K562 (cell line): Measurements from ENCODE around the gene MCC. TPM values are rescaled to one million over a fixed set of nuclear protein-coding genes. Genes with fewer than 3 reads are reported as not detected.

Experiments
- ATAC-seq: fragments of 200-7000 bp; cut with Tn5 transposase; 3 replicates; pipeline ENCODE4 v1.9.1; 2020; ENCODE audit warnings: moderate library complexity
- BruUV-seq: library from RNA; stranded (reverse); fragments of 400-500 nt; replicated peaks from 2 replicates; lab custom pipeline; 2021; lab: Mats Ljungman, UMichigan
- CTCF ChIA-PET: fragments of 300-600 bp; formaldehyde crosslinking; extraction: SDS; loops from one replicate; lab custom pipeline; 2021; ENCODE audit warnings: low intra/inter-chr PET ratio; lab: Yijun Ruan, JAX
- POLR2A ChIA-PET: fragments of 300-600, 350-650 bp; sonication (Branson Sonifier 250); formaldehyde crosslinking; extraction: SDS; loops from one replicate; lab custom pipeline; 2021; ENCODE audit warnings: antibody characterized with exemption, inconsistent platforms; lab: Yijun Ruan, JAX
- DNase-seq, 4 experiments: peaks; one replicate each; pipeline versions ENCODE4 v3.0.0 to v3.0.0-alpha.2; 2011 to 2018; ENCODE audit warnings: low spot score in 3 of 4, mixed read lengths in 3 of 4; ENCODE audit errors: extremely low read depth in 1 of 4
- FAIRE-seq: peaks from 2 replicates; lab custom pipeline; 2011; peaks lifted over from hg19 to GRCh38; lab: Jason Lieb, UNC
- H2AFZ ChIP-seq: 2 replicates; pipeline ENCODE4 v1.6.0; 2011; ENCODE audit warnings: low read depth, low read length, control low read depth, inconsistent platforms
- H3K27ac ChIP-seq: fragments of 200-600 bp; 3 replicates; pipeline ENCODE4 v1.8.0; 2011; ENCODE audit warnings: low read depth, mild to moderate bottlenecking, control low read depth, inconsistent platforms, low read length, moderate library complexity, mixed read lengths; ENCODE audit errors: extremely low read depth
- H3K27me3 ChIP-seq, 2 experiments: fragments of 300-600 bp in 1 of 2; 2 replicates in 1 of 2; 3 replicates in 1 of 2; pipeline versions ENCODE4 v1.6.0 to v1.8.0; 2011; ENCODE audit warnings: inconsistent platforms in 2 of 2, low read length in 2 of 2, mild to moderate bottlenecking in 1 of 2, mixed read lengths in 1 of 2, moderate library complexity in 1 of 2; ENCODE audit not compliant: control insufficient read depth in 2 of 2, insufficient read depth in 2 of 2
- H3K36me3 ChIP-seq: fragments of 300-600 bp; 3 replicates; pipeline ENCODE4 v1.8.0; 2011; ENCODE audit warnings: mild to moderate bottlenecking, low read length, inconsistent platforms; ENCODE audit not compliant: control insufficient read depth, insufficient read depth
- H3K4me1 ChIP-seq, 2 experiments: fragments of 200-600 bp in 1 of 2; replicated peaks in 1 of 2; 2 replicates in 1 of 2; 3 replicates in 1 of 2; pipeline versions ENCODE4 v1.5.1 to v1.8.0; 2011; ENCODE audit warnings: inconsistent platforms in 2 of 2, low read length in 2 of 2, mild to moderate bottlenecking in 1 of 2, mixed read lengths in 1 of 2, moderate library complexity in 1 of 2; ENCODE audit not compliant: control insufficient read depth in 2 of 2, insufficient read depth in 2 of 2
- H3K4me2 ChIP-seq: 2 replicates; pipeline ENCODE4 v1.6.1; 2011; ENCODE audit warnings: low read length, control low read depth, inconsistent platforms, mixed read lengths; ENCODE audit not compliant: insufficient read depth
- H3K4me3 ChIP-seq: fragments of 200-600 bp; sonication (generic), shearing (Covaris generic); 2 replicates; pipeline ENCODE4 v1.5.1; 2016; ENCODE audit warnings: control low read depth, inconsistent platforms
- H3K79me2 ChIP-seq: fragments of 200-600 bp; 3 replicates; pipeline ENCODE4 v1.8.0; 2011; ENCODE audit warnings: low read length, inconsistent platforms; ENCODE audit not compliant: control insufficient read depth, insufficient read depth
- H3K9ac ChIP-seq, 2 experiments: 2 replicates each; pipeline versions ENCODE4 v1.6.0 to v1.6.1; 2011; ENCODE audit warnings: low read depth in 2 of 2, low read length in 2 of 2, control low read depth in 1 of 2, inconsistent platforms in 1 of 2, mild to moderate bottlenecking in 1 of 2, mixed read lengths in 1 of 2; ENCODE audit not compliant: insufficient read depth in 1 of 2
- H3K9me1 ChIP-seq: one replicate; pipeline ENCODE4 v1.6.0; 2011; ENCODE audit warnings: inconsistent platforms, mild to moderate bottlenecking, low read length, moderate library complexity; ENCODE audit not compliant: control insufficient read depth, insufficient read depth
- H3K9me3 ChIP-seq: replicated peaks from 2 replicates; pipeline ENCODE4 v1.5.1; 2011; ENCODE audit warnings: low read depth, low read length, inconsistent platforms; ENCODE audit not compliant: control insufficient read depth, insufficient read depth
- H4K20me1 ChIP-seq: replicated peaks from 2 replicates; pipeline ENCODE4 v1.6.1; 2011; ENCODE audit warnings: low read length, inconsistent platforms, mixed read lengths; ENCODE audit not compliant: control insufficient read depth, insufficient read depth
- ASH1L ChIP-seq: fragments of 450-650 bp; IDR thresholded peaks from 2 replicates; pipeline ENCODE4 v1.6.1; 2018; ENCODE audit warnings: borderline replicate concordance, mild to moderate bottlenecking, low read depth; ENCODE audit not compliant: partially characterized antibody
- BRD4 ChIP-seq: fragments of 200-600 bp; sonication (generic); IDR thresholded peaks from 2 replicates; pipeline ENCODE4 v1.6.1; 2017; ENCODE audit warnings: inconsistent platforms
- CREB5 ChIP-seq: fragments of 250-450 bp; sonication (Bioruptor Pico); IDR thresholded peaks from 2 replicates; pipeline ENCODE4 v1.5.0; 2020; ENCODE audit warnings: mild to moderate bottlenecking
- GATA2 ChIP-seq: sonication (generic); formaldehyde crosslinking; IDR thresholded peaks from 2 replicates; pipeline ENCODE4 v1.4.0; 2020; ENCODE audit warnings: mild to moderate bottlenecking, missing genetic modification reagents
- NR0B1 ChIP-seq: fragments of 450-650 bp; IDR thresholded peaks from one replicate; pipeline ENCODE4 v1.6.1; 2018; ENCODE audit warnings: mild to moderate bottlenecking, moderate library complexity; ENCODE audit not compliant: partially characterized antibody
- ZNF174 ChIP-seq: fragments of 250-450 bp; sonication (Bioruptor Pico); IDR thresholded peaks from 2 replicates; pipeline ENCODE4 v1.4.0; 2020; ENCODE audit warnings: mild to moderate bottlenecking
- ZNF436 ChIP-seq: fragments of 250-450, 450-650 bp; sonication (Bioruptor Pico); formaldehyde crosslinking; IDR thresholded peaks from 2 replicates; pipeline ENCODE4 v1.7.0; 2020; ENCODE audit warnings: mild to moderate bottlenecking
- ZNF512 ChIP-seq: IDR thresholded peaks from 2 replicates; pipeline ENCODE4 v1.6.1; 2016; ENCODE audit warnings: missing genetic modification characterization, missing compliant biosample characterization
- ZNF76 ChIP-seq: fragments of 250-450 bp; sonication (Bioruptor Pico); IDR thresholded peaks from 2 replicates; pipeline ENCODE4 v1.4.0; 2020; ENCODE audit warnings: mild to moderate bottlenecking, moderate library complexity, borderline replicate concordance
- WGBS: fragments of 100-300 bp; shearing (Covaris generic); methylation state at CpG from one replicate; pipeline ENCODE4 v1.1.6; 2016; ENCODE audit warnings: low coverage, mixed read lengths; ENCODE audit not compliant: insufficient coverage; ENCODE audit errors: missing lambda C conversion rate; 5-methylcytosine and 5-hydroxymethylcytosine counted together
- in situ Hi-C: fragments of 300-500 bp; cut with MboI; formaldehyde crosslinking; loops from 4 replicates; pipeline ENCODE4 v1.15.0; 2018; ENCODE audit warnings: inconsistent platforms, mixed read lengths
- intact Hi-C: fragments of 100-400 bp; cut with micrococcal nuclease; formaldehyde crosslinking; loops from 2 replicates; pipeline ENCODE4 v1.14.2; 2022
- polyA plus RNA-seq, 8 experiments: library from polyadenylated mRNA; depleted of rRNA in 4 of 8; stranded (reverse) in 5 of 8; unstranded in 3 of 8; fragments of >200 nt; fragmentation: Nextera tagmentation in 2 of 8; fragmentation: Illumina TruSeq in 1 of 8; extraction: Ambion mirVana in 2 of 8; extraction: Trizol in 1 of 8; gene quantifications; 2 replicates each; pipeline versions ENCODE4 v1.2.1 to v1.2.3, GENCODE V29; 2011 to 2014; ENCODE audit warnings: inconsistent platforms in 1 of 8, missing spikeins in 1 of 8
- total RNA-seq, 7 experiments: library from RNA; depleted of rRNA in 6 of 7; stranded (reverse); fragments of >200 nt in 6 of 7; fragmentation: Illumina TruSeq in 2 of 7; extraction: Trizol in 2 of 7; gene quantifications; 2 replicates each; pipeline versions ENCODE4 v1.2.1 to v1.2.3, GENCODE V29; 2011 to 2021; ENCODE audit warnings: low replicate concordance in 1 of 7

The MCC gene
- total and polyA plus RNA-seq, 9 of the 15 experiments (the other 6 are each of a cell fraction or from before 2014, with no cell fraction given), result 0.04 to 0.24 (median 0.06) TPM; not detected in 1

GRCh38 chr5:113036321-113036720, 451.9 kb downstream of the MCC start:
- H2AFZ ChIP-seq, result no peak overlapping the region
- H3K27me3 ChIP-seq, result no peaks in the 10 kb centered on the region
- DNase-seq, result no peak
- no peaks in the 10 kb centered on the region for H3K9me1 ChIP-seq
- H4K20me1 ChIP-seq, result no peaks in the 10 kb centered on the region
- H3K9ac ChIP-seq, result no peak overlapping the region
- no peaks in the 10 kb centered on the region for H3K9me3 ChIP-seq
- no peak for FAIRE-seq
- ATAC-seq, result no peak
- WGBS, result 67% methylated on average over 4 of the region's 4 CpGs
- intact Hi-C loops, result no loop called here
- H3K36me3 ChIP-seq, result no peaks in the 10 kb centered on the region
- peaks cover 4 to 9% of the 10 kb centered on the region in 2 experiments; a peak in 4 of 5 replicates for H3K4me1 ChIP-seq
- H3K27ac ChIP-seq, result no peak overlapping the region
- POLR2A ChIA-PET, result interaction anchor here (0.6 kb wide), 1 partner anchor 40 kb away, joined by 3 read pairs; no protein-coding TSS in a partner anchor
- CTCF ChIA-PET, result no interaction called here
- no TSS peak for BruUV-seq
- in situ Hi-C loops, result no loop called here
- H3K4me3 ChIP-seq, result no peak overlapping the region
- H3K79me2 ChIP-seq, result no peaks in the 10 kb centered on the region
- TF ChIP-seq NR0B1, result no peak
- no peak overlapping the region for H3K4me2 ChIP-seq

GRCh38 chr5:113035096-113035495, 453.2 kb downstream of the MCC start:
- H3K4me3 ChIP-seq, result no peak overlapping the region
- CTCF ChIA-PET, result no interaction called here
- no peak for ATAC-seq
- no TSS peak for BruUV-seq
- H3K9me3 ChIP-seq, result no peaks in the 10 kb centered on the region
- peaks cover 4 to 8% of the 10 kb centered on the region in 2 experiments; a peak in 4 of 5 replicates for H3K4me1 ChIP-seq
- H3K9me1 ChIP-seq, result no peaks in the 10 kb centered on the region
- no peaks in the 10 kb centered on the region for H3K27me3 ChIP-seq
- TF ChIP-seq ZNF76 (CRISPR knock-in tag) (no peak), ASH1L (no peak), ZNF512 (tag) (no peak), ZNF174 (CRISPR knock-in tag) (no peak), ZNF436 (no peak), CREB5 (CRISPR knock-in tag) (no peak), GATA2 (CRISPR knock-in tag) (no peak), BRD4 (no peak)
- TF ChIP-seq, all 486 proteins: peak for 0
- H3K36me3 ChIP-seq, result no peaks in the 10 kb centered on the region
- no peaks in the 10 kb centered on the region for H3K79me2 ChIP-seq
- intact Hi-C loops, result no loop called here
- H4K20me1 ChIP-seq, result no peaks in the 10 kb centered on the region
- H2AFZ ChIP-seq, result no peak overlapping the region
- H3K4me2 ChIP-seq, result no peak overlapping the region
- POLR2A ChIA-PET, result interaction anchor here (1.3 kb wide), 1 partner anchor 10 kb away, joined by 4 read pairs; no protein-coding TSS in a partner anchor
- peak; percentile 19 for FAIRE-seq
- in situ Hi-C loops, result no loop called here
- no peak overlapping the region for H3K9ac ChIP-seq
- DNase-seq, result no peak
- H3K27ac ChIP-seq, result no peak overlapping the region
- 22% methylated on average over 1 of the region's 1 CpG for WGBS
